Embryonic facial prominence (tissue), 1 donor: Measurements from ENCODE around the gene FER1L5.
A peak's percentile ranks its signal among the peaks of the same experiment; 100 is the strongest.

Experiments used
- DNase-seq: peaks from one replicate; pipeline ENCODE4 v3.0.0-alpha.2; 2016; ENCODE audit errors: extremely low spot score

FER1L5 gene

DNA sequence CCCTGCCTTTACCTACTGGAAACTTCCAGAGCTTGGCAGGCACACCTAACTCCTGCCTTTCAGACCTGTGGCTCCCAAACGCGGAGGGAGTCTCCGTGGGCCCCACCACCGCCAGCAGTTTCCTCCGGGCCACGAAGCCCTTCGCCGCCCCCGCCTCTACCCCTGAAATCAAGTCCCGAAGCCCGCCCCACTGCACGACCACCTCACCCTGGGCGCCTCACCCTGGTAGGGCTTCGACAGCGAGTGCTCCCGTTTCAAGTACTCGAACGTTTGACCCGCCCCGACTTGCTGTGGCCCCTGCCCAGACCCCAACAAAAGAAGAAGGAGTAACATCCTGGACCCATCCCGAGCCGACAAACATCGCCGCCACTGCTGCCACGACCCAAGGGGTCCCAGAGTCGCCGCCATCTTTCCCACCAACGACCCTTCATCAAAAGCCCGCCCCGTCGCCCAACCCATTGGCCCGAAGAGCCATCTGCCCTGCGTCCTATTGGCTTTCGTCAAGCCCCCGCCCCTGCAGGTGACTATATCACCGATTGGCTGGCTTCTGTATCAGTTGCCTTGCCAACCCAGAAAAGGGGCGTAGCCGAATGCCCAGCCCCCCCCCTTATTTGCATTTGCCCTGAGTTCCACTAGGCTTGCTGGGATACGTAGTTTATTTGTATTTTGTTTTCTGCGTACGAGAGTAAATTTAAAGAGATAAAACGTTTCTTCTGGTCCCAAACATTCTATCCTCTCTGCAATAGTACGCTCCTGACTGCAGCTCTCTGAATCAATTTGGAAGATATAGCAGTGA lies 97.3 kb downstream of the FER1L5 start, which contains the start of gene LMAN2L:
Gene LMAN2L (minus strand): TSS at position 432 of the 796 bp plus-strand sequence. CDS start 24 bp downstream, at position 408.
- DNase-seq = peak; percentile 96

DNA sequence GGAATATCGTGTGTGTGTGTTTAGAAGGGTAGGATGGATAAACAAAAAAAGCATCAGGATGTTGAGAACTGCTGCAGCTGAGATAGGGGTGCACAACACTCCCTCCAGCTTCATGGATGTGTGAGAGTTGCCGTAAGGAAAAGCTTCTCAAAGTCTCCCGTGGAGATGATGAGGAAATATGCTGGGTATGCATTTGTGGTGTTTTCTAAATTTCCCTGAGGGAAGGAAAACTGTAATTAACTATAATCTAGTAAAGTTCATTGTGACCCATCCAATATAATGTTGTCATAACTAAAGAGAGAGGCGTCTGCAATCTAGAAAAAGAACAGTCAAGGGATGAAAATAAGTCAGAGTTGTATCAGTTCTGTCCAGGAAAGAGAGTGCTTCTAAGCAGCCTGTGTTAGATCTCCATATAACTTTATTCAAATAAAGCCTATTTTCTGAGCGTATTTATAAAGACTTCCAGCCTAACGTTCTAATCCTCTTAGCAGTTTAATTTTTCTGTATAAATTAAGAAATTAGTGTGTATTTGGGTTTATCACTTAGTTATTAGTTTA lies 104.6 kb downstream of the FER1L5 start:
- no peak for DNase-seq

DNA sequence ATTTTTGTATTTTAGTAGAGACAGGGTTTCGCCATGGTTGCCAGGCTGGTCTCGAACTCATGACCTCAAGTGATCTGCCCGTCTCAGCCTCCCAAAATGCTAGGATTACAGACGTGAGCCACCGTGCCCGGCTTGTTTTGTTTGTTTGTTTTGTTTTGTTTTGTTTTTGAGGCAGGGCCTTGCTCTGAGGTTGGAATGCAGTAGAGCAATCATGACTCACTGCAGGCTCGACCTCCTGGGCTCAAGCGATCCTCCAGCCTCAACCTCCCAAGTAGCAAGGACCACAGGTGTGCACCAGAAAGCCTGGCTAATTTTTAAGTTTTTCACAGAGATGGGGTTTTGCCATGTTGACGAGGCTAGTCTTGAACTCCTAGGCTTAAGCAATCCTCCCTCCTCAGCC lies 109.2 kb downstream of the FER1L5 start:
- no peak for DNase-seq

DNA sequence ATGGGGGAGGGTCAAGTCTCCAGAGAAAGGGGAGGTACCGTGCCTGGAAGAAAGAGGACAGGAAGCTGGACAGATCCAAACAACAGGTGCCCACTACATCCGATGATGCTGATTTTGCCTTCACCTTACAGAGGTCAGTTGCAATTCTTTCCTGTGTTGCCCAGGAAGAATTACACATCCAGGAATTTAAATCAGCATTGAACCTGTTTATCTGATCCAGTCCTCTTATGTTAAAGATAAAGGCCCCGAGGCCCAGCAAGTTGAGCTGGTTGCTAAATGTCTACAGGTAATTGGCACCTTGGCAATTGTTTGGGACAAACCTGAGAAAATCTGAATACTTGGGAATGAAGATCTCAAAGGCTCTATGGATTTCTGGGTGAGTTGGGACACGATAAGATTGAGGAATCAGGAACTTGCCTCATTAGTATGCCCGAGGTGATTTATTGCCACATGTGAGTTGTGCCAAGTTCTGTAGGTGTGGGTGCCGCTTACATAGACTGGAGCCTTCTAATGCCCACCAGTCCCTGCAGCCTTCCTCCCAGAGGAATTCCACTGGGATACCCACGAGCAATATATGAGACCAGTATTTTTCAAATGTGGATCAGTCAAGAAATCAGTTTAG lies 111.2 kb downstream of the FER1L5 start:
- no peak for DNase-seq

DNA sequence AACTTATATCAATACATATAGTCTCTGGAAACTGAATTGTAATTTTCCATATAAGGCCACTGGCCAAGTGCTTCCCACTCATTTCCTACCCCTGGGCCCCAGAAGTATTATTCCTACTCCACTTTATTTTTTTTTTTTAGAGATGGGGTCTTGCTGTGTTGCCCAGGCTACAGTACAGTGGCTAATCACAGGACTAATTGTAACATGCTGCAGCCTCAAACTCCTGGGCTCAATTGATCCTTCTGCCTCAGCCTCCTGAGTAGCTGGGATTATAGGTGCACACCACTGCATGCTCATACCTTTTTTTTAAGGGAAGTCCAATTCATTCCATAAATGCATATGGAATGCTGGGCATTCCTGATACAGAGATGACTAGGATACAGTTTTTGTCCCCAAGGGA lies 111.8 kb downstream of the FER1L5 start:
- DNase-seq = no peak
